MM.1S (cell line): ENCODE measurements around the gene DMBX1.

ENCODE experiments used
- DNase-seq: peaks from one replicate; pipeline ENCODE4 v3.0.0-alpha.2; 2015
- H2AFZ ChIP-seq: fragments of 300-600 bp; sonication (generic); 2 replicates; pipeline ENCODE4 v1.6.0; 2016; ENCODE audit warnings: antibody characterized with exemption, low read length
- H3F3A ChIP-seq: fragments of 300-600 bp; sonication (generic); 2 replicates; pipeline ENCODE4 v1.6.1; 2016; ENCODE audit warnings: mild to moderate bottlenecking, antibody characterized with exemption, low read length, moderate library complexity, mixed read lengths; ENCODE audit not compliant: insufficient read depth
- H3K27ac ChIP-seq: fragments of 300-600 bp; sonication (generic); 2 replicates; pipeline ENCODE4 v1.5.1; 2016; ENCODE audit warnings: mild to moderate bottlenecking, low read length
- H3K27me3 ChIP-seq: fragments of 300-600 bp; sonication (generic); replicated peaks from 2 replicates; pipeline ENCODE4 v1.6.0; 2016; ENCODE audit warnings: low read length; ENCODE audit not compliant: insufficient read depth
- H3K36me3 ChIP-seq: fragments of 300-600 bp; sonication (generic); replicated peaks from 2 replicates; pipeline ENCODE4 v1.6.1; 2016; ENCODE audit warnings: mild to moderate bottlenecking, low read length, mixed read lengths; ENCODE audit not compliant: insufficient read depth
- H3K4me1 ChIP-seq: fragments of 300-600 bp; sonication (generic); 2 replicates; pipeline ENCODE4 v1.6.1; 2016; ENCODE audit warnings: low read length, mixed read lengths
- H3K4me2 ChIP-seq: fragments of 300-600 bp; sonication (generic); 2 replicates; pipeline ENCODE4 v1.6.0; 2016; ENCODE audit warnings: low read depth, low read length
- H3K4me3 ChIP-seq: fragments of 300-600 bp; sonication (generic); 2 replicates; pipeline ENCODE4 v1.5.1; 2016; ENCODE audit warnings: low read length, mixed read lengths
- H3K79me2 ChIP-seq: fragments of 300-600 bp; sonication (generic); 2 replicates; pipeline ENCODE4 v1.6.1; 2016; ENCODE audit warnings: mixed run types, low read length, mixed read lengths
- H3K9ac ChIP-seq: fragments of 300-600 bp; sonication (generic); 2 replicates; pipeline ENCODE4 v1.6.1; 2016; ENCODE audit warnings: low read length, mixed read lengths
- H3K9me2 ChIP-seq: fragments of 300-600 bp; sonication (generic); replicated peaks from 2 replicates; pipeline ENCODE4 v1.6.1; 2016; ENCODE audit warnings: mild to moderate bottlenecking, low read length, mixed read lengths; ENCODE audit not compliant: insufficient read depth
- H3K9me3 ChIP-seq: fragments of 300-600 bp; sonication (generic); replicated peaks from 2 replicates; pipeline ENCODE4 v1.6.1; 2016; ENCODE audit warnings: mild to moderate bottlenecking, low read length, mixed read lengths; ENCODE audit not compliant: insufficient read depth
- H4K20me1 ChIP-seq: fragments of 300-600 bp; sonication (generic); 2 replicates; pipeline ENCODE4 v1.6.1; 2016; ENCODE audit warnings: mild to moderate bottlenecking, low read length, moderate library complexity, mixed read lengths; ENCODE audit not compliant: insufficient read depth
- EZH2 ChIP-seq: fragments of 300-600 bp; sonication (generic); optimal IDR thresholded peaks from 2 replicates; pipeline ENCODE3; 2017; ENCODE audit warnings: low read depth, mild to moderate bottlenecking, antibody characterized with exemption, low read length, mixed read lengths
- EZH2phosphoT487 ChIP-seq: fragments of 300-600 bp; sonication (generic); IDR thresholded peaks from 2 replicates; pipeline ENCODE4 v1.6.1; 2018; ENCODE audit warnings: antibody characterized with exemption, low read length
- TF ChIP-seq, protein P1 (sequence below): fragments of 300-600 bp; sonication (generic); IDR thresholded peaks from 2 replicates; pipeline ENCODE4 v1.5.1; 2016; ENCODE audit warnings: antibody characterized with exemption, low read length, mixed read lengths

Gene DMBX1

GRCh38 chr1:46453449-46453848, 36.2 kb upstream of the DMBX1 start:
- Histone ChIP-seq H3K4me3 (no peak overlapping the region), H2AFZ (no peak overlapping the region), H4K20me1 (no peaks in the 10 kb centered on the region), H3K9me2 (no peaks in the 10 kb centered on the region), H3K9ac (no peak overlapping the region), H3K79me2 (no peaks in the 10 kb centered on the region), H3F3A (no peaks in the 10 kb centered on the region), H3K4me1 (no peaks in the 10 kb centered on the region), H3K4me2 (no peak overlapping the region), H3K27me3 (peaks cover 59% of the 10 kb centered on the region), H3K36me3 (no peaks in the 10 kb centered on the region), H3K27ac (no peak overlapping the region), H3K9me3 (no peaks in the 10 kb centered on the region)
- no peak for TF ChIP-seq EZH2phosphoT487
- TF ChIP-seq, protein P1, sequence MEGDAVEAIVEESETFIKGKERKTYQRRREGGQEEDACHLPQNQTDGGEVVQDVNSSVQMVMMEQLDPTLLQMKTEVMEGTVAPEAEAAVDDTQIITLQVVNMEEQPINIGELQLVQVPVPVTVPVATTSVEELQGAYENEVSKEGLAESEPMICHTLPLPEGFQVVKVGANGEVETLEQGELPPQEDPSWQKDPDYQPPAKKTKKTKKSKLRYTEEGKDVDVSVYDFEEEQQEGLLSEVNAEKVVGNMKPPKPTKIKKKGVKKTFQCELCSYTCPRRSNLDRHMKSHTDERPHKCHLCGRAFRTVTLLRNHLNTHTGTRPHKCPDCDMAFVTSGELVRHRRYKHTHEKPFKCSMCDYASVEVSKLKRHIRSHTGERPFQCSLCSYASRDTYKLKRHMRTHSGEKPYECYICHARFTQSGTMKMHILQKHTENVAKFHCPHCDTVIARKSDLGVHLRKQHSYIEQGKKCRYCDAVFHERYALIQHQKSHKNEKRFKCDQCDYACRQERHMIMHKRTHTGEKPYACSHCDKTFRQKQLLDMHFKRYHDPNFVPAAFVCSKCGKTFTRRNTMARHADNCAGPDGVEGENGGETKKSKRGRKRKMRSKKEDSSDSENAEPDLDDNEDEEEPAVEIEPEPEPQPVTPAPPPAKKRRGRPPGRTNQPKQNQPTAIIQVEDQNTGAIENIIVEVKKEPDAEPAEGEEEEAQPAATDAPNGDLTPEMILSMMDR = no peak
- no peak for TF ChIP-seq EZH2
- no peak for DNase-seq

- Histone ChIP-seq H3K4me2 (no peak overlapping the region), H3K9me2 (no peaks in the 10 kb centered on the region), H3K9ac (no peak overlapping the region), H3F3A (no peaks in the 10 kb centered on the region), H3K79me2 (no peaks in the 10 kb centered on the region), H3K9me3 (no peaks in the 10 kb centered on the region), H3K27ac (no peak overlapping the region), H2AFZ (no peak overlapping the region), H4K20me1 (no peaks in the 10 kb centered on the region; the same call in 1 of the 2 replicates), H3K36me3 (no peaks in the 10 kb centered on the region), H3K4me3 (no peak overlapping the region), H3K4me1 (no peaks in the 10 kb centered on the region), H3K27me3 (peaks cover 60% of the 10 kb centered on the region)
- DNase-seq = no peak
- TF ChIP-seq, protein P1 = no peak
- no peak for TF ChIP-seq EZH2
- no peak for TF ChIP-seq EZH2phosphoT487
These were observed 33.7 kb upstream of the DMBX1 start for GRCh38 chr1:46455951-46456350.

GRCh38 chr1:46456411-46456963, 33.1 kb upstream of the DMBX1 start:
- Histone ChIP-seq H3K27me3 (peaks cover 61% of the 10 kb centered on the region), H3F3A (no peaks in the 10 kb centered on the region), H3K79me2 (no peaks in the 10 kb centered on the region), H3K4me2 (no peak overlapping the region), H3K4me3 (no peak overlapping the region), H3K27ac (no peak overlapping the region), H2AFZ (no peak overlapping the region), H3K36me3 (no peaks in the 10 kb centered on the region), H3K4me1 (no peaks in the 10 kb centered on the region), H3K9me2 (no peaks in the 10 kb centered on the region), H3K9me3 (no peaks in the 10 kb centered on the region), H4K20me1 (no peaks in the 10 kb centered on the region; the same call in 1 of the 2 replicates), H3K9ac (no peak overlapping the region)
- no peak for DNase-seq
- TF ChIP-seq, protein P1 = no peak
- no peak for TF ChIP-seq EZH2phosphoT487
- no peak for TF ChIP-seq EZH2
